Stimulated activated CD4-positive, alpha-beta T cell treated with anti-CD3 and anti-CD28 coated beads, Interleukin-12 subunit alpha, Interleukin-12 subunit beta, amount 100 ng/mL, for 24 hours (primary cell): ENCODE data around the gene MCC.

Experiments used
- DNase-seq, 2 experiments: peaks; one replicate each; pipeline ENCODE4 v3.0.0-alpha.2; 2020; ENCODE audit warnings: low read depth in 2 of 2

MCC gene

GRCh38 chr5:113031557-113031956 lies 456.7 kb downstream of the MCC start:
- DNase-seq, result no peak

- no peak for DNase-seq
Observed at GRCh38 chr5:113031104-113031503, 457.1 kb downstream of the MCC start.

GRCh38 chr5:113029614-113030013 lies 458.6 kb downstream of the MCC start:
- no peak for DNase-seq

- DNase-seq, result no peak
Observed at GRCh38 chr5:113027431-113027830, 460.8 kb downstream of the MCC start.

GRCh38 chr5:113027015-113027414 lies 461.2 kb downstream of the MCC start:
- no peak for DNase-seq

- no peak for DNase-seq
Observed at GRCh38 chr5:113026211-113026610, 462.0 kb downstream of the MCC start.

- no peak for DNase-seq
Observed at GRCh38 chr5:113025596-113025995, 462.7 kb downstream of the MCC start.

GRCh38 chr5:113024076-113024697 lies 464.1 kb downstream of the MCC start:
- DNase-seq, result no peak

- no peak for DNase-seq
Observed at GRCh38 chr5:113022661-113023060, 465.6 kb downstream of the MCC start.

- DNase-seq, result no peak
Observed at GRCh38 chr5:113020461-113021273, 467.6 kb downstream of the MCC start.

- DNase-seq, result no peak
Observed at GRCh38 chr5:113017881-113018635, 470.2 kb downstream of the MCC start.

- DNase-seq, result no peak
Observed at GRCh38 chr5:113005454-113005853, 482.8 kb downstream of the MCC start.

- DNase-seq, result no peak
Observed at GRCh38 chr5:113003763-113004162, 484.5 kb downstream of the MCC start.

- no peak for DNase-seq
Observed at GRCh38 chr5:113002423-113002822, 485.8 kb downstream of the MCC start.

GRCh38 chr5:113000466-113000865 lies 487.8 kb downstream of the MCC start:
- DNase-seq, result no peak

- no peak for DNase-seq
Observed at GRCh38 chr5:112998296-112998695, 490.0 kb downstream of the MCC start.

GRCh38 chr5:112996830-112997374 lies 491.4 kb downstream of the MCC start:
- no peak for DNase-seq

GRCh38 chr5:112995764-112996618 lies 492.3 kb downstream of the MCC start:
- DNase-seq, result peak; percentile 52 to 74

GRCh38 chr5:112986224-112986623 lies 502.0 kb downstream of the MCC start:
- DNase-seq, result no peak

GRCh38 chr5:112983363-112983762 lies 504.9 kb downstream of the MCC start:
- no peak for DNase-seq

GRCh38 chr5:112979723-112980122 lies 508.5 kb downstream of the MCC start:
- no peak for DNase-seq
